HG02973 (cell line): ENCODE measurements around the gene KLF1.
A peak's percentile ranks its signal among the peaks of the same experiment; 100 is the strongest.
"Not testable (repeated sequence)": the region's sequence is repeated elsewhere in the genome, so short reads cannot be mapped to it uniquely, and the experiment has no call there.

ENCODE experiments used
- ATAC-seq: cut with Tn5 transposase; IDR thresholded peaks from one replicate; pipeline ENCODE4 v1.9.1; 2021; ENCODE audit warnings: moderate library complexity; ENCODE audit not compliant: unreplicated experiment

KLF1 gene

GRCh38 chr19:12886969-12887747, at the start of gene KLF1:
Gene KLF1, minus strand, starts transcription at chr19:12887201. Its CDS starts 61 bp downstream, at chr19:12887140.
- ATAC-seq, result no peak

- no peak for ATAC-seq
Observed at GRCh38 chr19:12936582-12936981, 49.6 kb upstream of the KLF1 start.

- no peak for ATAC-seq
Observed at GRCh38 chr19:12935071-12935470, 48.1 kb upstream of the KLF1 start.

GRCh38 chr19:12933287-12934072, 46.5 kb upstream of the KLF1 start, which contains the start of gene FARSA:
Gene FARSA, minus strand, starts transcription at chr19:12933711. Its CDS starts 15 bp downstream, at chr19:12933696.
- ATAC-seq, result no peak

GRCh38 chr19:12932392-12933286, 45.6 kb upstream of the KLF1 start:
- ATAC-seq, result no peak

- no peak for ATAC-seq
Observed at GRCh38 chr19:12930002-12930645, 43.1 kb upstream of the KLF1 start.

GRCh38 chr19:12924621-12925310, 37.8 kb upstream of the KLF1 start:
- ATAC-seq, result no peak

- no peak for ATAC-seq
Observed at GRCh38 chr19:12922959-12923358, 36.0 kb upstream of the KLF1 start.

- ATAC-seq, result no peak
Observed at GRCh38 chr19:12921047-12921446, 34.0 kb upstream of the KLF1 start.

GRCh38 chr19:12918253-12918652, 31.3 kb upstream of the KLF1 start:
- no peak for ATAC-seq

- ATAC-seq, result not testable (repeated sequence)
Observed at GRCh38 chr19:12915860-12916259, 28.9 kb upstream of the KLF1 start.

GRCh38 chr19:12913851-12914690, 27.1 kb upstream of the KLF1 start:
- ATAC-seq, result no peak

- no peak for ATAC-seq
Observed at GRCh38 chr19:12913011-12913561, 26.1 kb upstream of the KLF1 start.

- no peak for ATAC-seq
Observed at GRCh38 chr19:12912571-12912970, 25.6 kb upstream of the KLF1 start.

GRCh38 chr19:12907166-12907565, 20.2 kb upstream of the KLF1 start:
- no peak for ATAC-seq

- peak; percentile 68 for ATAC-seq
Observed at GRCh38 chr19:12899891-12900518, 13.0 kb upstream of the KLF1 start.

GRCh38 chr19:12896460-12896859, 9.5 kb upstream of the KLF1 start:
- ATAC-seq, result no peak

GRCh38 chr19:12893582-12893981, 6.6 kb upstream of the KLF1 start:
- ATAC-seq, result no peak
